SKM-1 (cell line): Measurements from ENCODE around the gene TMEM150B.

Source experiments
- DNase-seq: peaks from one replicate; lab custom pipeline; 2025; ENCODE audit not compliant: unreplicated experiment; lab: John Stamatoyannopoulos, UW

TMEM150B gene

DNA sequence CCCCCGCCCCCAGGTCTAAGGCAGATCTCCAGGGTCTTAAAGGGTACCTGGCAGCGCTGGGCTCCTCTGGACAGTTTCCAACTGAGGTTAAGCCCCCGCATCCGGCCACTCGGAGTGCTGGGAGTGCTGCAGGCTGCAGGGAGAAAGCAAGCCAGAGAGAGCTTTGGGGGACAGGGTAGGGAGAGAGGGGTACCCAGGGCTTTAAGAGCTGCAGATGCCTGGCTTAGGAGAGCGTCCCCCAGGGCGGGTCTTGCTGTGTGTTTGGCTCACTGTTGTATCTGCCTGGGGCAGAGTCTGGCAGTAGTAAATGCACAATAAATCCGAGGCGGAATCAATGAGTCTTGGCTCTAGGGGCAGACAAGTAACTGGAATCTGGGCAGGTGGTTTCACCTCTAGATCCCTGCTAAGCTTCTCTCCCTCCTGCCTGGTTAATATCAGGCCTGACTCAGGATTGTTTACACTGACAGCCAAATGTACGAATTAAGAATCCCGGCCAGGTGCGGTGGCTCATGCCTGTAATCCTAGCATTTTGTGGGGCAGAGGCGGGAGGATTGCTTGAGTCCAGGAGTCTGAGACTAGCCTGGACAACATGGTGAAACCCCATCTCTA is 30.2 kb upstream of the TMEM150B start:
- no peak for DNase-seq

DNA sequence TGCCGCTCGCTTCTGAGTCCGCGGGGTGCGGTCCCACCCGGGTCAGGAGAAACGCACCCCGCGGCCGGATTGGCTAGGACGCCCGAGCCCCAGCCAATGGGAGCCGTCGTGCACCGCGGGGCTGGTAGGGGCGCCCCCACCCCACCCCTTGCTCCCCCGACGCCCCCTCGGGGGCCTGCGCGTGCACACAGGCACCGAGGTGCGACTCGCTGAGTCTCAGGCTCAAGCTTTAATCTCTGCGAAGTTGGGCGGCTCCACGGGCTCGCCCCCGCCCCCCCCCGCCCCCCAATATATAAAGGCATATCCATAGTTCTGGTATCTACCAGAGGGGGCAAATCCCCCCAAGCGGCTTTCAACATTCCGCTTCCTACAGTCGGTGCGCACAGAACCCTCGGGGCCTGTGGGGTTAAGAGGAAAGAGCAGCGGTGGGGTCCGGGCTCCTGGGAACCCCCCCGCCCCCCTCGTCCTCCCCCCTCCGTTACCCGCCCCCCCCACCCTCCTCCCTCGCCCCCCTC is 29.6 kb upstream of the TMEM150B start, which contains the start of gene COX6B2:
Gene COX6B2 (minus strand): TSS at position 22 of the 515 bp plus-strand sequence. CDS start 198 bp downstream, outside the sequence.
- no peak for DNase-seq

- no peak for DNase-seq
These were observed 28.9 kb upstream of the TMEM150B start for GRCh38 chr19:55353803-55354697.

DNA sequence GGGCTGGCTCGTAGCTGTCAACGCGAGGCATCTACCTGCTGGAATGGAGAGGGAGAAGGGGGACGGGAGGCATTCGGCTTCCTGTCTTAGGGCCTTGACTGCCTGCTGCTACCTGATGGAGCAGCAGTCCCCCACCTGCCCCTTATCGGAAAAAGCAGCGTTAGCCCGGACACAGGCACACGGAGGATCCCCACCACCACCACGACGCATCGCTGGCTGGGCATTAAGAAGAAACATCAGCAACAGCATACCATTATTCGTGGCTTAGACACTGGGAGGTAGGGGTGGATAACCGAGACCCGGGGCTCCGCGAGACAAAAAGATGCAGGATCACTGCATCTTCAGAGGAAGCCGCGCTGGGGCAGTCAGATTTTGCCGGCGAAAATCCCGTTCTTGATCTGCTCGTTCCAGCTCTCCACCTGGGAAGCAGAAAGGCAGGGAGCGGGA is 28.2 kb upstream of the TMEM150B start:
- no peak for DNase-seq

GRCh38 chr19:55352549-55353145 is 27.5 kb upstream of the TMEM150B start:
- no peak for DNase-seq

DNA sequence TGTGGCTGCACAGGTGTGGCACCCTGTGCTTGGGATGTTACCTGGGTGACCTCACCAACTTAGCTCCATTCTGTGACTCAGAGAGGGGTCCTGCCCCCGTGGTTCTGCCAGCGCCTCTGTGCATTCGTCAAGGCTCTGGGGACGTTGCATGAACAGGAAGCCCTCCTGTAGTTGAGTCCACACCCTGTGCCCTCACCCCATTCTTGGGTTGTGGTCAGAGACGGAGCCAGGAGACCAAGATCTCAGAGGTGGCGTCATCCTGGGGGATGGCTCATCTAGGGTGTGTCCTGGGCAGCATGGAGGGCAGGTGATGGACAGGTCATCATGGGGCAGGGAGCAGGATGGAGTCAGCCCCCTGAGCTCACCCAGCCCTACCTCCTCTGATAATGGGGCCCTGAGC is 26.9 kb upstream of the TMEM150B start:
- no peak for DNase-seq

- no peak for DNase-seq
These were observed 25.6 kb upstream of the TMEM150B start for GRCh38 chr19:55350620-55351315.

DNA sequence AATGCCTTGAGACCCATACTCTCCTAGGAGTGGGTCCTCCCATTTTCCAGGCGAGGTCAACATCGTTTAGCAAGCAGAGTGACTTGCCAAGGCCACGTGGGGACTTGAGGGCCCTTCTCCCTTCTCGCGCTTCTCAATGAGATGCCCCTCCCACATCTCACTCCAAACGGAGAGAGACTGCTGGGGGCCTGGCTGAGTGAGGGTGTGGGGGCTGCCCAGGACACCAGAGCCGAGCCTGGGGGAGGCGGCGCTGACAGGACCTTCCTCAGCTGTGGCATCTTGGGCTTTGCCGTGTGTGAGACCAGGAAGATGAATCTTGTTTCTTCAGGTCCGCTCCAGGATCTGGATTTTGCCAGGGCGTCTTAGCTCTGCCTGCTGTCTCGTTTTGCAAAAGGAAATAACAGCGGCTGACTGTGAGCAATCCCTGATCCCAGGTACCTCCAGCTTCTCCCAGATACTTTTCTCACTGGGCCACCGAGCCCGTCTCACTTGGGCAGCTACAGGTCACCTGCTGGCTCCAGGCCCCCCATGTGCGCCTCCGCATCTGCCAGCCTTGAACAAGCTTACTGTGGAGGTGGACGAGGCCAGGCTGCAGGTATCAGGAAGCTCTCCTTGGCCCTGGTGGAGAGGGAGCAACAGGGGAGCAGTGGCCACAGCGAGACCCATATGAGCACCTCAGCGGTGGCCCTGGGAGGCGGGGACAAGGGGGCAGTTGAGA is 23.3 kb upstream of the TMEM150B start:
- no peak for DNase-seq

- DNase-seq = no peak
These were observed 22.4 kb upstream of the TMEM150B start for GRCh38 chr19:55347442-55348009.

- no peak for DNase-seq
These were observed 21.7 kb upstream of the TMEM150B start for GRCh38 chr19:55346725-55347441.

GRCh38 chr19:55345818-55346724 is 20.9 kb upstream of the TMEM150B start:
- no peak for DNase-seq

GRCh38 chr19:55345101-55345817 is 20.1 kb upstream of the TMEM150B start:
- DNase-seq = no peak

GRCh38 chr19:55344444-55344843 is 19.3 kb upstream of the TMEM150B start:
- no peak for DNase-seq

DNA sequence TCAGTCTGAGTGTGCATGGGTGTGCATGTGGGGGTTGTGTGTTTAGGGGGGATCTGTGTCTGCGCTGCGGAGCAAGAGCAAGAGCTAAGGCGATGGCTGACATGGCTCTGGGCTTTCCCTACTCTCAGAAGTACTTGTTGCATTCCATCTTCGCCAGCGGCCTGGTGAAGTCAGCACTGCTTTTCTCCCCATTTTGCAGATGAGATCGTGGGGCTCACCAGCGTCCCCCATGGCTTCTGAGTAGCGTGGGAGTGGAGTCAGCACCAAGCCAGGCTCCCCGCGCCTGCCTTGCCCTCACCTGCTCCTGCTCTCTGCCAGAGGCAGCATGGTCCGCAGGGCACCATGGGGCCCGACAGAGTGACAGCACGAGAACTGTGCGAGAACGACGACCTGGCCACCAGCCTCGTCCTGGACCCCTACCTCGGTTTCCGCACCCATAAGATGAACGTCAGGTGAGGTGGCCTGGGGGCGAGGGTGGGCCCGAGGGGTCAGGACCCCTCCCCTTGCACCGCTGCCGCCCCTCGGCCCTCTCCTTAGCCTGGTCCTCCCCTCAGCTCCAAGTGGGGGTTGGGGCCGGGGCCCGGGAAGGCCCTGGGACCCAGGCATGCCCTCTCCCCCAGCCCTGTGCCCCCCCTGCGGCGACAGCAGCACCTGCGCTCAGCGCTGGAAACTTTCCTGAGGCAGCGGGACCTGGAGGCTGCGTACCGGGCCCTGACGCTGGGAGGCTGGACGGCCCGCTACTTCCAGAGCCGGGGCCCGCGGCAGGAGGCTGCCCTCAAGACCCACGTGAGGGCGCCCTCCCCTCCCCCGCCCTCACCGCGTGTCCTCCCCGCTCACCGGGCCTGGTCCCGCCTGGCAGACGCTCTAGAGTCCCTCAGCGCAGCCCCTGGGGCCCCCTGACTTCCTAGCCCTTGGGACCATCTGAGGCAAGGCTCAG is 16.7 kb upstream of the TMEM150B start:
- DNase-seq = no peak

GRCh38 chr19:55341171-55341588 is 16.0 kb upstream of the TMEM150B start:
- DNase-seq = no peak

DNA sequence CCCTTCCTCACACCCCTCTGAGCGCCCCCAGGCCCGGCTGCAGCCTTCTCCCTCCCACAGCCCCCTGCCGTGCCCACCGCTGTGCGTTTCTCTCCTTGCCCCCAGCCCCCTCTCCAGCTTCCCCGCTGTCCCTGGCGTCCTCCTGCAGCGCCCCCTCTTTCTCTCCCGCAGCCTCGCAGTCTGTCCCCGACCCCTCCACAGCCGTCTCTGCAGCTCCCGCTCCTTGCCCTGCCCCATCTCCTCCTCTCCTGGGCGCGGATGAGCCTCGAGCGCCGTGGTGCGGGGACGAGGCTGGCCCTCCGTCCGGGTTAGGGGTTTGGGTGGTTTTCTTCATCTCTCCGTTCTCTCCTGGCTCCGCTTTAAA is 15.6 kb upstream of the TMEM150B start:
- no peak for DNase-seq
